HCT116 (cell line): ENCODE data around the gene FAM181A. TPM values are rescaled to one million over a fixed set of nuclear protein-coding genes. Genes with fewer than 3 reads are reported as not detected.

ENCODE experiments used
- ATAC-seq: fragments of 200-7000 bp; cut with Tn5 transposase; 2 replicates; pipeline ENCODE4 v1.9.1; 2020; ENCODE audit warnings: mild to moderate bottlenecking, moderate library complexity
- BruUV-seq: library from RNA; stranded (reverse); fragments of 400-500 nt; replicated peaks from 2 replicates; lab custom pipeline; 2021; lab: Mats Ljungman, UMichigan
- CTCF ChIA-PET: fragments of 300-600 bp; sonication (Branson Sonifier 250); formaldehyde crosslinking; loops from one replicate; lab custom pipeline; 2021; ENCODE audit warnings: antibody characterized with exemption; lab: Charles Lee
- POLR2A ChIA-PET: fragments of 300-600, 350-600 bp; sonication (Branson Sonifier 250); formaldehyde crosslinking; loops from one replicate; lab custom pipeline; 2021; ENCODE audit warnings: antibody characterized with exemption; lab: Charles Lee
- RAD21 ChIA-PET, 2 experiments: fragments of 300-600 bp; sonication (Branson Sonifier 250); formaldehyde crosslinking; loops; one replicate each; lab custom pipeline; 2023; ENCODE audit warnings: low total read pairs in 2 of 2; ENCODE audit not compliant: uncharacterized antibody in 2 of 2, unreplicated experiment in 2 of 2, low non-redundant PET in 1 of 2; lab: Charles Lee
- DNase-seq: peaks from one replicate; pipeline ENCODE4 v3.0.0-alpha.2; 2010; ENCODE audit warnings: low read depth, low spot score
- H2AFZ ChIP-seq: fragments of 200-600 bp; shearing (Covaris generic), sonication (generic); 2 replicates; pipeline ENCODE4 v1.6.1; 2017; ENCODE audit warnings: low read depth, mixed run types, mixed read lengths, antibody characterized with exemption, low read length; ENCODE audit not compliant: poor library complexity, severe bottlenecking
- H3K27ac ChIP-seq: 2 replicates; pipeline ENCODE4 v1.5.1; 2012; ENCODE audit warnings: low read depth, low read length
- H3K27me3 ChIP-seq: fragments of 200-600 bp; sonication (generic); 2 replicates; pipeline ENCODE4 v1.6.1; 2016; ENCODE audit warnings: mixed run types, low read length, mixed read lengths; ENCODE audit not compliant: insufficient read depth
- H3K36me3 ChIP-seq, 2 experiments: fragments of 200-500 bp in 1 of 2; fragments of 200-600 bp in 1 of 2; sonication (Bioruptor generic) in 1 of 2; sonication (generic) in 1 of 2; 2 replicates each; pipeline versions ENCODE4 v1.5.1 to v1.6.1; 2014 to 2016; ENCODE audit warnings: low read length in 2 of 2, inconsistent platforms in 1 of 2, mixed read lengths in 1 of 2, mixed run types in 1 of 2; ENCODE audit not compliant: insufficient read depth in 2 of 2, control insufficient read depth in 1 of 2
- H3K4me1 ChIP-seq, 2 experiments: fragments of 200-600 bp in 1 of 2; sonication (generic) in 1 of 2; 2 replicates each; pipeline versions ENCODE4 v1.5.1 to v1.6.1; 2012 to 2017; ENCODE audit warnings: low read length in 2 of 2, inconsistent platforms in 1 of 2, mild to moderate bottlenecking in 1 of 2, mixed read lengths in 1 of 2, mixed run types in 1 of 2, moderate library complexity in 1 of 2; ENCODE audit not compliant: insufficient read depth in 2 of 2, control insufficient read depth in 1 of 2
- H3K4me2 ChIP-seq: fragments of 200-600 bp; sonication (generic); 2 replicates; pipeline ENCODE4 v1.6.1; 2017; ENCODE audit warnings: mixed run types, low read length, mixed read lengths
- H3K4me3 ChIP-seq, 2 experiments: fragments of 200-600 bp in 1 of 2; sonication (generic) in 1 of 2; replicated peaks in 1 of 2; 2 replicates each; pipeline ENCODE4 v1.5.1; 2011 to 2016; ENCODE audit warnings: low read length in 2 of 2, control low read depth in 1 of 2, low read depth in 1 of 2, mild to moderate bottlenecking in 1 of 2, mixed read lengths in 1 of 2, mixed run types in 1 of 2
- H3K79me2 ChIP-seq: fragments of 200-600 bp; sonication (generic); 2 replicates; pipeline ENCODE4 v1.6.1; 2017; ENCODE audit warnings: mild to moderate bottlenecking, mixed run types, low read length, moderate library complexity, mixed read lengths; ENCODE audit not compliant: insufficient read depth
- H3K9ac ChIP-seq: fragments of 200-600 bp; sonication (generic); 2 replicates; pipeline ENCODE4 v1.6.1; 2016; ENCODE audit warnings: low read length, mixed read lengths
- H3K9me2 ChIP-seq: fragments of 200-600 bp; sonication (generic), shearing (Covaris generic); 2 replicates; pipeline ENCODE4 v1.6.1; 2017; ENCODE audit warnings: mixed run types, mild to moderate bottlenecking, moderate library complexity; ENCODE audit not compliant: insufficient read depth
- H3K9me3 ChIP-seq, 2 experiments: fragments of 200-500 bp in 1 of 2; fragments of 200-600 bp in 1 of 2; sonication (Bioruptor generic) in 1 of 2; sonication (generic) in 1 of 2; 2 replicates each; pipeline ENCODE4 v1.6.1; 2014 to 2017; ENCODE audit warnings: low read length in 2 of 2, mixed read lengths in 2 of 2, inconsistent platforms in 1 of 2, low read depth in 1 of 2, mild to moderate bottlenecking in 1 of 2, mixed run types in 1 of 2, moderate library complexity in 1 of 2; ENCODE audit not compliant: control insufficient read depth in 1 of 2, insufficient read depth in 1 of 2
- H4K20me1 ChIP-seq: fragments of 200-600 bp; sonication (generic), shearing (Covaris generic); 2 replicates; pipeline ENCODE4 v1.6.1; 2017; ENCODE audit warnings: mixed run types, mild to moderate bottlenecking, moderate library complexity; ENCODE audit not compliant: insufficient read depth
- CEBPB ChIP-seq: IDR thresholded peaks from 2 replicates; pipeline ENCODE4 v1.6.1; 2012; ENCODE audit warnings: low read depth
- EGR1 ChIP-seq: IDR thresholded peaks from 2 replicates; pipeline ENCODE4 v1.6.1; 2012; ENCODE audit warnings: low read depth
- ELF1 ChIP-seq: IDR thresholded peaks from 2 replicates; pipeline ENCODE4 v1.6.1; 2012; ENCODE audit warnings: low read depth, borderline replicate concordance
- EZH2phosphoT487 ChIP-seq: fragments of 200-600 bp; IDR thresholded peaks from 2 replicates; pipeline ENCODE4 v1.6.1; 2018; ENCODE audit warnings: antibody characterized with exemption, borderline replicate concordance
- POLR2A ChIP-seq: IDR thresholded peaks from 2 replicates; pipeline ENCODE4 v1.7.0; 2011; ENCODE audit warnings: borderline replicate concordance; ENCODE audit not compliant: insufficient read depth, insufficient read length; ENCODE audit errors: extremely low read depth
- TCF7L2 ChIP-seq: IDR thresholded peaks from 2 replicates; pipeline ENCODE4 v1.7.0; 2011; ENCODE audit warnings: borderline replicate concordance, inconsistent platforms; ENCODE audit not compliant: insufficient read depth, insufficient read length; ENCODE audit errors: extremely low read depth
- ZFX ChIP-seq: fragments of 450-650 bp; IDR thresholded peaks from 2 replicates; pipeline ENCODE4 v1.6.1; 2017
- ZNF274 ChIP-seq: fragments of 200-500 bp; sonication (Bioruptor generic); IDR thresholded peaks from 2 replicates; pipeline ENCODE4 v1.6.1; 2014; ENCODE audit warnings: mild to moderate bottlenecking, low read depth, low read length, inconsistent platforms
- intact Hi-C: fragments of 100-400 bp; cut with micrococcal nuclease; formaldehyde crosslinking; loops from 2 replicates; pipeline ENCODE4 v1.10.0; 2022
- total RNA-seq: library from RNA; stranded (reverse); gene quantifications from one replicate; pipeline ENCODE4 v1.2.1, GENCODE V29; 2021; ENCODE audit not compliant: unreplicated experiment
- TF ChIP-seq, protein P1 (sequence below), 3 experiments: fragments of 200-600 bp in 1 of 3; sonication (generic) in 1 of 3; IDR thresholded peaks in 2 of 3; conservative IDR thresholded peaks in 1 of 3; 2 replicates each; pipeline ENCODE4 v1.5.1; 2012 to 2017; ENCODE audit warnings: low read depth in 2 of 3, low read length in 2 of 3, antibody characterized with exemption in 1 of 3, borderline replicate concordance in 1 of 3, control low read depth in 1 of 3, mild to moderate bottlenecking in 1 of 3, mixed read lengths in 1 of 3, mixed run types in 1 of 3, moderate library complexity in 1 of 3; ENCODE audit not compliant: insufficient read depth in 1 of 3

Gene FAM181A
- total RNA-seq, 1 experiment from 2014 or later, result not detected

DNA sequence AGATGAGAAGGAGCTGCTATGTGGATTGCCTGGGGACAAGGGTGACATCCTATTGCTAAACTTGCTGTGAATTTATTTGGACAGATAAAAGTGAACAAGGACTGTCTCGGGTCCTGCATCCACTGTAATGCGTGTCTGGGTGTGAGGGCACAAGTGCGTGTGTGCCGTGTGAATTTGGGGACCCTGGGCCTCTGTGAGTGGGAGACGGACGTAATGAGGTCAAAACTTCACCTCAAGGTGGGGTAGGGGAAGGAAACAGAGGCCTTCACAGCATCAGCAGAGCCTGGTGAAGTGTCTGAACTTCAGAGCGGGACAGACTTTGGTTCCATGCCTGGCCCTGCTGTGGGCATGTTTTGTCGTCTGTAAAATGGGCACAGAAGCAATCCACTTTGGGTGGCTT, 34.5 kb downstream of the FAM181A start:
- Histone ChIP-seq H3K36me3 (no peaks in the 10 kb centered on the region), H3K9me2 (no peaks in the 10 kb centered on the region), H3K4me3 (no peak overlapping the region), H2AFZ (no peak overlapping the region), H3K27me3 (no peaks in the 10 kb centered on the region), H3K27ac (no peak overlapping the region), H3K79me2 (no peaks in the 10 kb centered on the region), H3K9ac (no peak overlapping the region), H3K4me2 (no peak overlapping the region), H3K9me3 (no peaks in the 10 kb centered on the region), H3K4me1 (peaks cover 19 to 78% of the 10 kb centered on the region in 2 experiments), H4K20me1 (no peaks in the 10 kb centered on the region)
- TF ChIP-seq CEBPB, result no peak
- TF ChIP-seq, protein P1, sequence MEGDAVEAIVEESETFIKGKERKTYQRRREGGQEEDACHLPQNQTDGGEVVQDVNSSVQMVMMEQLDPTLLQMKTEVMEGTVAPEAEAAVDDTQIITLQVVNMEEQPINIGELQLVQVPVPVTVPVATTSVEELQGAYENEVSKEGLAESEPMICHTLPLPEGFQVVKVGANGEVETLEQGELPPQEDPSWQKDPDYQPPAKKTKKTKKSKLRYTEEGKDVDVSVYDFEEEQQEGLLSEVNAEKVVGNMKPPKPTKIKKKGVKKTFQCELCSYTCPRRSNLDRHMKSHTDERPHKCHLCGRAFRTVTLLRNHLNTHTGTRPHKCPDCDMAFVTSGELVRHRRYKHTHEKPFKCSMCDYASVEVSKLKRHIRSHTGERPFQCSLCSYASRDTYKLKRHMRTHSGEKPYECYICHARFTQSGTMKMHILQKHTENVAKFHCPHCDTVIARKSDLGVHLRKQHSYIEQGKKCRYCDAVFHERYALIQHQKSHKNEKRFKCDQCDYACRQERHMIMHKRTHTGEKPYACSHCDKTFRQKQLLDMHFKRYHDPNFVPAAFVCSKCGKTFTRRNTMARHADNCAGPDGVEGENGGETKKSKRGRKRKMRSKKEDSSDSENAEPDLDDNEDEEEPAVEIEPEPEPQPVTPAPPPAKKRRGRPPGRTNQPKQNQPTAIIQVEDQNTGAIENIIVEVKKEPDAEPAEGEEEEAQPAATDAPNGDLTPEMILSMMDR (IDR thresholded peaks at IDR 0.05 in 2 of 3, conservative IDR thresholded peaks at IDR 0.05 in 1 of 3; ENCODE audit: borderline replicate concordance in 1 of 3, insufficient read depth in 1 of 3, low read depth in 2 of 3, low read length in 2 of 3), result no peak
- TF ChIP-seq TCF7L2, result no peak
- TF ChIP-seq ZFX, result no peak
- TF ChIP-seq EZH2phosphoT487, result no peak
- TF ChIP-seq POLR2A, result no peak
- no peak for TF ChIP-seq ZNF274
- TF ChIP-seq EGR1, result no peak
- no peak for TF ChIP-seq ELF1
- POLR2A ChIA-PET, result no interaction called here
- RAD21 ChIA-PET, result no interaction called here
- CTCF ChIA-PET, result no interaction called here
- no peak for DNase-seq
- no peak for ATAC-seq
- BruUV-seq, result no TSS peak
- intact Hi-C loops, result no loop called here
